Adrenal gland (tissue), 5 donors: Measurements from ENCODE around the gene BRD2.

Source experiments
- POLR2A ChIP-seq, 2 donors: fragments of 450-650 bp; IDR thresholded peaks; one replicate each; pipeline ENCODE4 v1.6.1; 2017; ENCODE audit warnings: antibody characterized with exemption in 2 of 2, mild to moderate bottlenecking in 2 of 2, moderate library complexity in 1 of 2
- TF ChIP-seq, protein P1 (sequence below), 6 experiments: fragments of 450-650 bp in 4 of 6; fragments of 200-600 bp in 2 of 6; sonication (generic) in 1 of 6; IDR thresholded peaks; 1 replicate in 5 of 6; 2 replicates in 1 of 6; pipeline versions ENCODE4 v1.5.1 to v1.8.0; 2016 to 2021; ENCODE audit warnings: antibody characterized with exemption in 6 of 6, mild to moderate bottlenecking in 2 of 6, moderate library complexity in 1 of 6
- donor health status: DM: no; HTN: no; CAD: no.

DNA sequence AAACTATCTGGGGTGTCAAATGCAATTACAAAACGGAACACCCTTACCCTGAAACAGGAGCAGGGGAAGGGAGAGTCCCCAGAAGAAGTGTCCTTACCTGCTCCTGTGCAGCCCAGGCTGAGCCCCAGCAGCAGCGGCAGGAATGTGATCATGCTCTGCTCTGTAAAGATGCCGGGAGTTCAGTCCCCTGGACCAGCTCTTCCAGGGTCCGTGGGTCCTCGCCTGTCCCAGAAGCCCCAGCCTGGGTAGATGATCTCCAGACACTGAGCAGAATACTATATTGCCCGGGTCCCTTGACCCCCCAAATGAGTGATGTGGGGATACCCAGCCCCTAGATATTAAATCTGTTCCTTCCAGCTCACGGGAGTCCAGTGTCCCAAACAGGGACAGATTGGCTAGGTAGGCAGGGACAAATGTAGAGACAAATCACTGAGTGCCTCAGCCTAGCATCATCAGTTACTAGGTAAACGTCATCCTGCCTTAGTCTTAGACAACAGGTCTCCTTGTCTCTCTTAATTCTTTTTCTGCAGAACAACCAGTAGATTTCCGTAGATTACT is 27.7 kb upstream of the BRD2 start, which contains the start of gene HLA-DMB:
- TF ChIP-seq, protein P1, sequence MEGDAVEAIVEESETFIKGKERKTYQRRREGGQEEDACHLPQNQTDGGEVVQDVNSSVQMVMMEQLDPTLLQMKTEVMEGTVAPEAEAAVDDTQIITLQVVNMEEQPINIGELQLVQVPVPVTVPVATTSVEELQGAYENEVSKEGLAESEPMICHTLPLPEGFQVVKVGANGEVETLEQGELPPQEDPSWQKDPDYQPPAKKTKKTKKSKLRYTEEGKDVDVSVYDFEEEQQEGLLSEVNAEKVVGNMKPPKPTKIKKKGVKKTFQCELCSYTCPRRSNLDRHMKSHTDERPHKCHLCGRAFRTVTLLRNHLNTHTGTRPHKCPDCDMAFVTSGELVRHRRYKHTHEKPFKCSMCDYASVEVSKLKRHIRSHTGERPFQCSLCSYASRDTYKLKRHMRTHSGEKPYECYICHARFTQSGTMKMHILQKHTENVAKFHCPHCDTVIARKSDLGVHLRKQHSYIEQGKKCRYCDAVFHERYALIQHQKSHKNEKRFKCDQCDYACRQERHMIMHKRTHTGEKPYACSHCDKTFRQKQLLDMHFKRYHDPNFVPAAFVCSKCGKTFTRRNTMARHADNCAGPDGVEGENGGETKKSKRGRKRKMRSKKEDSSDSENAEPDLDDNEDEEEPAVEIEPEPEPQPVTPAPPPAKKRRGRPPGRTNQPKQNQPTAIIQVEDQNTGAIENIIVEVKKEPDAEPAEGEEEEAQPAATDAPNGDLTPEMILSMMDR (IDR thresholded peaks at IDR 0.05): peak in 1 of 6 experiments; percentile 6
- TF ChIP-seq POLR2A (IDR thresholded peaks at IDR 0.05): peak in 1 of 2 donors; percentile 73
